Measurements from ENCODE around the gene ZNF653.
"Not testable (repeated sequence)": the region's sequence is repeated elsewhere in the genome, so short reads cannot be mapped to it uniquely, and the experiment has no call there.

ZNF653 gene

DNA sequence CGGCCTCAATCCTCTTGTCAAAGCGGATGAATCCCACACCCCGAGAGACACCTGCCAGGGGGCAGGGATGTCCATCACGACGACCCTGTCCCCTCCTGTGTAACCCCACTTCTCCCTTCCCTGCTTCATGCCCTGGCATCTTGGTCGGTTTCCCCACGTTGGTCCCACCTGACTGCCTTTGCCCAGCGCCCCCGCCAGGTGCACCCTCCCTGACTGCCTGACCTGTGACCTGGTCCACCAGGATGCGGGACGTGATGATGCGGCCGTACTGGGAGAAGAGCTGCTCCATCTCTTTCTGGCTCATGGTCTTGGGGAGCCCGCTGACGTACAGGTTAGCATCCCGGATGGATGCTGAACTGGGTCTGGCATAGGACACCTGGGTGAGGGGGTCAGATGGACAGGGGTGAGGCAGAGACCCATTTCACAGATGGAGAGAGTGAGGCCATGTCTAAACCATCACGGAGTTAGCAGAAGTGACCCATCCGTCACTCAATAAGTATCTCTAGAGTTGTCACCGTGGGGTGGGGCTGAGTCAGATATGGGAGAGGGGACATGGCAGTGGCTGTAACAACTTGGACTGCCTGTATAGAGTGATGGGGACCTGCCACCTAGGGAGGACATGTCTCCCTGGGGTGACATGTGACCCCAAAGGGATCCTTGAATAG lies 47.3 kb downstream of the ZNF653 start:
- no peak overlapping the region for H3K9ac ChIP-seq (ENCODE audit: low read depth, low read length)
- H3K27me3 ChIP-seq (ENCODE audit: control insufficient read depth, insufficient read depth, low read length), result peaks cover 13% of the 10 kb centered on the region
- no peak overlapping the region for H3K4me2 ChIP-seq (ENCODE audit: low read length)
- H3K4me3 ChIP-seq (ENCODE audit: low read length), result no peak overlapping the region
- H3K36me3 ChIP-seq (ENCODE audit: insufficient read depth, low read length), result no peaks in the 10 kb centered on the region
- no peaks in the 10 kb centered on the region for H3K9me3 ChIP-seq (replicated peaks; ENCODE audit: low read length)
- no peaks in the 10 kb centered on the region for H3K4me1 ChIP-seq (ENCODE audit: control insufficient read depth, insufficient read depth, low read length)

DNA sequence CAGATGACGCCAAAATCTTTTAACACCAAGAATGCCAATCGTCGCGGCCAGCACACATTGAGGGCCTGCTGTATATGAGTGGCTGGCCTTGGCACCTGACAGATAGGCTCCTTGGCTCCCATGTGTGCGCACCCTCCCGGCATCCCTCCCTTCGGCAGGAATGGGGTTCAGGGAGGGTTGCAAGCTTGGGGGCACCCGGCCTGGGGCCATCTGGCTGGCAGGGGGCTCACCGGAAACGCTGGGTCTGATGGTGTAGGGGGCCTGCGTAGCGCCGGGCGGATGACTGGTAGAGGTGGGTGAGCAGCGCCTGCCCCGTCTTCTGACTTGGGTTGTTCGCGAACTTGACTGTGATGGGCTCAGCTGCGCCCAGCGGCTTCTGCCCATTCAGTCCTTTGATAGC lies 47.8 kb downstream of the ZNF653 start:
- no peak overlapping the region for H3K4me3 ChIP-seq (ENCODE audit: low read length)
- H3K4me2 ChIP-seq (ENCODE audit: low read length), result no peak overlapping the region
- peaks cover 13% of the 10 kb centered on the region for H3K27me3 ChIP-seq (ENCODE audit: control insufficient read depth, insufficient read depth, low read length)
- H3K9me3 ChIP-seq (replicated peaks; ENCODE audit: low read length), result no peaks in the 10 kb centered on the region
- H3K4me1 ChIP-seq (ENCODE audit: control insufficient read depth, insufficient read depth, low read length), result no peaks in the 10 kb centered on the region
- no peak overlapping the region for H3K9ac ChIP-seq (ENCODE audit: low read depth, low read length)
- H3K36me3 ChIP-seq (ENCODE audit: insufficient read depth, low read length), result no peaks in the 10 kb centered on the region

DNA sequence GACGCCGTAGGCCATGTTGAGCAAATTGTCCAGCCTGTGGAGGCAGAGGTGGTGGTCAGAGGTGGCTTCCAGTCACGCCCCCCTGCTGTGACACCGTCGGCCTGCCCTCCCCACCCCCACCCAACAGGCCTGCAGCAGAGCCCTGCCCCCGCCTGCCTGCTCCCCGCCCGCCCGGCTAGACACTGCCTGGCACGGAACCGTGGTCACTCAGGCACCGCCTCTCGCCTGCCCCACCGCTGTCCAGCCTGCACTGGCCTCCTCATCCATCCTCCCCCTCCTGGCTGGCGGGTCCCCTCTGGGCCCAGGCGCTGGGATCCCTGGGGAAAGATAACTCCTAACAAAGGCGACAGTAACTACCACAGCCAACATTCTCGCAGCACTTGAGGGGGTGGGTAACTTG lies 48.5 kb downstream of the ZNF653 start:
- peaks cover 13% of the 10 kb centered on the region for H3K27me3 ChIP-seq (ENCODE audit: control insufficient read depth, insufficient read depth, low read length)
- H3K9ac ChIP-seq (ENCODE audit: low read depth, low read length), result no peak overlapping the region
- H3K9me3 ChIP-seq (replicated peaks; ENCODE audit: low read length), result no peaks in the 10 kb centered on the region

DNA sequence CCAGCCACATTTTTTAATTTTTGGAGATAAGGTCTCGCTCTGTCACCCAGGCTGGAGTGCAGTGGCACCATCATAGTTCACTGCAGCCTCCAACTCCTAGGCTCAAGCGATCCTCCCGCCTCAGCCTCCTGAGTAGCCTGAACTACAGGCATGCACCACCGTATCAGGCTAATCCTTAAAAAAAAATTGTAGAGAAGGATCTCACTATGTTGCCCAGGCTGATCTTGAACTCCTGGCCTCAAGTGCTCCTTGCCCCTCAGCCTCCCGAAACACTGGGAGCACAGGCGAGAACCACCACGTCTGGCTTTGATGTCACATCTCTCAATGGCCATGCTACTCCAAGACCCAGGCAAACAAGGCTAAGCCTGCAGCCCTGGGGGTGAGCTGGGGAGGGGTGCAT lies 49.0 kb downstream of the ZNF653 start:
- Histone ChIP-seq H3K4me3 (ENCODE audit: low read length) (no peak overlapping the region), H3K4me2 (ENCODE audit: low read length) (no peak overlapping the region), H3K27me3 (ENCODE audit: control insufficient read depth, insufficient read depth, low read length) (peaks cover 13% of the 10 kb centered on the region), H3K9me3 (replicated peaks; ENCODE audit: low read length) (no peaks in the 10 kb centered on the region), H3K36me3 (ENCODE audit: insufficient read depth, low read length) (no peaks in the 10 kb centered on the region), H3K4me1 (ENCODE audit: control insufficient read depth, insufficient read depth, low read length) (no peaks in the 10 kb centered on the region), H3K9ac (ENCODE audit: low read depth, low read length) (no peak overlapping the region)

More for the DNA sequence above, 48.5 kb downstream of the ZNF653 start:
- Histone ChIP-seq H3K4me1 (ENCODE audit: control insufficient read depth, insufficient read depth, low read length) (no peaks in the 10 kb centered on the region), H3K4me3 (ENCODE audit: low read length) (no peak overlapping the region), H3K36me3 (ENCODE audit: insufficient read depth, low read length) (no peaks in the 10 kb centered on the region), H3K4me2 (ENCODE audit: low read length) (no peak overlapping the region)

DNA sequence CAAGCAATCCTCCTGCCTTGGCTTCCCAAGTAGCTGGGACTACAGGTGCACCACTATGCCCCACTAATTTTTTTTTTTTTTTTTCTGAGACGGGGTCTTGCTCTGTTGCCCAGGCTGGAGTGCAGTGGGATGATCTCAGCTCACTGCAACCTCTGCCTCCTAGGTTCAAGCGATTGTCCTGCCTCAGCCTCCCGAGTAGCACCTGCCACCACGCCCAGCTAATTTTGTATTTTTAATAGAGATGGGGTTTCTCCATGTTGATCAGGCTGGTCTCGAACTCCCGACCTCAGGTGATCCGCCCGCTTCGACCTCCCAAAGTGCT lies 50.4 kb downstream of the ZNF653 start:
- peaks cover 13% of the 10 kb centered on the region for H3K27me3 ChIP-seq (ENCODE audit: control insufficient read depth, insufficient read depth, low read length)
- H3K9ac ChIP-seq (ENCODE audit: low read depth, low read length); H3K9me3 ChIP-seq (replicated peaks; ENCODE audit: low read length); H3K36me3 ChIP-seq (ENCODE audit: insufficient read depth, low read length); H3K4me3 ChIP-seq (ENCODE audit: low read length); H3K4me1 ChIP-seq (ENCODE audit: control insufficient read depth, insufficient read depth, low read length); H3K4me2 ChIP-seq (ENCODE audit: low read length): not testable (repeated sequence)

DNA sequence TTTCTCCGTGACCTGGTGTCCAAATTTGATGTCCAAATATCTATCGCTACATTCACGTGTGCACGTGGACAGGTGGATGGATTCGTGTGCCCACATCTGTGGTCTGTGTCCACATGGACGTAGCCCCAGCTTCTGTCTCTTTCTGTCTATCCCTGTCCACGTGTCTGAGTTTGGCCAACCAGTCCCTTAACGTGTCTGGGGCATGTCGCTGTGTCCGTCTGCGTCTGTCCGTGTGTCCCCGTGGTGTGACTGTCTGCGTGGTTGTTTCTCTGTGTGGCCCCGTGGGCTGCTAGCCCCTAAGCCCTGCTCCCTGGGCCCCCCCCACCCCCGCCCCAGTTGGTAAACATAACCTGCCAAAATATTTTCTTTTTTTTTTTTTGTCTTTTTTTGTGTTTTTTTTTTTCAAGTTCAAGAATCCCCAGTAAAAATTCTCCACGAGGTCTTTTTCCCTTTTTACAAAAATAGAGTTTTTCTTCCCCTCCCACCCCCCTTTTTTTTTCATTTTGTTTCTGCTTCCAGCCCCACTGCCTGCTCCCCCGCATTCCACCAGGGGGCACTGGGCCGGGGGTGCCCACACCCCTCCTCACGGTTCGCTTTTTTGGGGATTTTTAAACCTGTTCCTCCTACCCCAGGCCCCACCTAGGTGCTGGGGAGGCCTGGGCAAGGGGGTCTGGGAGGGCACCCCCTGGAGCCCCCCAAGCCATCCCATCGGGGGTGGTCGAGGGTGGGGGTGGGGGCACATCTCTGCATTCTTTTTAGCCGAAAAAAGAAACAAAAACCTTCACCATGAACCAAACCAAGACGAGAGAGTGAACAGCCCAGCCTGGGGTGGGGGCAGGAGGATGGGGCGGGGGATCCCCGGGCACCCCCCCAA lies 51.9 kb downstream of the ZNF653 start:
- no peaks in the 10 kb centered on the region for H3K4me1 ChIP-seq (ENCODE audit: control insufficient read depth, insufficient read depth, low read length)
- H3K36me3 ChIP-seq (ENCODE audit: insufficient read depth, low read length), result peaks cover 10% of the 10 kb centered on the region
- no peak overlapping the region for H3K9ac ChIP-seq (ENCODE audit: low read depth, low read length)
- H3K27me3 ChIP-seq (ENCODE audit: control insufficient read depth, insufficient read depth, low read length), result peaks cover 12% of the 10 kb centered on the region
- H3K4me3 ChIP-seq (ENCODE audit: low read length), result no peak overlapping the region
- H3K4me2 ChIP-seq (ENCODE audit: low read length), result no peak overlapping the region
- H3K9me3 ChIP-seq (replicated peaks; ENCODE audit: low read length), result no peaks in the 10 kb centered on the region

DNA sequence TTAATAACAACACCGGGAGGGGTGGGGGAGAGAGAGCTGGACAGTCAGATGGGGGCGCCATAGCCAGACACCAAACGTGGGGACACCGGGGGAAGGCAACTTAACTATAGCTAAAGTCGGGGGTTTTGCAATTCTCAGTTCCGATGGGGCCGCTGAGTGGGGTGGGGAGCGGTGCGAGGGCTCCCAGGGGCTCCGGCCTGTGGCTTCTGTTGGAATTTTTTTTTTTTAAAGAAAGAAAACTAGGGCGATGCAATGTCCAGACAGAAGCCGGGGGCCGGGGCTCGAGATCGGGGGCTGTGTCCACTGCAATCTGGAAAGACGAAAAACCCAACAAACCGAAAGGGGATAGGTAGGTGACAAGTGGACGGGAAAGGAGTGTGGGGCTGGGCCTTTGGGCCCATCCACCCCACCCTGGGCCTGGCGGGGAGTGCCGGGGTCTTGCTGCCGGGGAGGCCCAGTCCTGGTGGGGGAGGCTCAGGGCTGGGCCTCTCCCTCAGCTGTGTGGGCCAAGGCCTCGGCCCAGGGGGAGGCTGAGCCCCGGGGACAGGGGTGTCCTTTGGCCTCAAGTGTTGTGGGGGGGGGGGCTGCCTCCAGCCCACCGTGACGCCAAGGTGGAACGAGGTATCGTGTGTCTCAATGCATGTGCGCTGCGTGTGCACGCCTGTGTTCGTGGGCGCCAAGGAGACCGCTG lies 52.9 kb downstream of the ZNF653 start:
- no peak overlapping the region for H3K4me3 ChIP-seq (ENCODE audit: low read length)
- no peaks in the 10 kb centered on the region for H3K9me3 ChIP-seq (replicated peaks; ENCODE audit: low read length)
- H3K27me3 ChIP-seq (ENCODE audit: control insufficient read depth, insufficient read depth, low read length), result peaks cover 4% of the 10 kb centered on the region
- no peaks in the 10 kb centered on the region for H3K4me1 ChIP-seq (ENCODE audit: control insufficient read depth, insufficient read depth, low read length)
- peaks cover 15% of the 10 kb centered on the region for H3K36me3 ChIP-seq (ENCODE audit: insufficient read depth, low read length)
- H3K4me2 ChIP-seq (ENCODE audit: low read length), result no peak overlapping the region
- H3K9ac ChIP-seq (ENCODE audit: low read depth, low read length), result no peak overlapping the region

DNA sequence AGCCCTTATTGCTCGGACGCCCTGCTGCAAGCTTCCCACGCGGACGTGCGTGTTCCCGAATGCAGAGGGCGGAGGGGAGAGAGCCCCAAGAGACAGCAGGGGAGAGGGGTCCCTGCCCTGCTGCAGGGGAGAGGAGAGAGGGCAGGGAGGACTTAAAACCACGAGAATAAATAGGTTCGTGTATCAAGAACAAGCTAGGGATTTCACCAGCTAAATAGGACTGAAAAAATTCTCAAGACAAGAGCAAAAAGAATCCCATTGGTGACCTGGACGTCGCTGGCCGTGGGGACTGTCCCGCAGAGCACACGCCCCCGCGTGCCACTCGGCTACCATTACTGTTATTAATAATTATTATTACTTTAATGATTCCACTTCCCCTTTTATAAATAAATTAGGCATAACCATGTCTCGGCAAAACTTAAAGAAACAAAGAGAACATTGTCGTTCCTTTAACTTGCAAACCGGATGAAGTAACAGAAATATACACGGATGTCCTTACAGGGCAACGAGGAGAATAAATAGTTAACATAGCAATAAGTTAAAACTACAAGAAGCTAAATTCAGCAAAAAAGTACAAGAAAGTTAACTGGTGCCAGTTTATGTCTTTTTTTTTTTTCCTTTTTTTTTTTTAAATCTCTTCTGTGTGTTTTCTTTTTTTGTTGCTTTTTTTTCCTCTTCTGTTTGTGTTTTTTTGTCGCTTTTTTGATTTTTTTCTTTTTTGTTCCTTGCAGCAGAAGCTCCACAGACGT lies 53.6 kb downstream of the ZNF653 start:
- peaks cover 22% of the 10 kb centered on the region for H3K36me3 ChIP-seq (ENCODE audit: insufficient read depth, low read length)
- no peak overlapping the region for H3K4me3 ChIP-seq (ENCODE audit: low read length)
- no peak overlapping the region for H3K9ac ChIP-seq (ENCODE audit: low read depth, low read length)
- H3K4me1 ChIP-seq (ENCODE audit: control insufficient read depth, insufficient read depth, low read length), result no peaks in the 10 kb centered on the region
- H3K9me3 ChIP-seq (replicated peaks; ENCODE audit: low read length), result no peaks in the 10 kb centered on the region
- H3K4me2 ChIP-seq (ENCODE audit: low read length), result no peak overlapping the region
- H3K27me3 ChIP-seq (ENCODE audit: control insufficient read depth, insufficient read depth, low read length), result no peaks in the 10 kb centered on the region

DNA sequence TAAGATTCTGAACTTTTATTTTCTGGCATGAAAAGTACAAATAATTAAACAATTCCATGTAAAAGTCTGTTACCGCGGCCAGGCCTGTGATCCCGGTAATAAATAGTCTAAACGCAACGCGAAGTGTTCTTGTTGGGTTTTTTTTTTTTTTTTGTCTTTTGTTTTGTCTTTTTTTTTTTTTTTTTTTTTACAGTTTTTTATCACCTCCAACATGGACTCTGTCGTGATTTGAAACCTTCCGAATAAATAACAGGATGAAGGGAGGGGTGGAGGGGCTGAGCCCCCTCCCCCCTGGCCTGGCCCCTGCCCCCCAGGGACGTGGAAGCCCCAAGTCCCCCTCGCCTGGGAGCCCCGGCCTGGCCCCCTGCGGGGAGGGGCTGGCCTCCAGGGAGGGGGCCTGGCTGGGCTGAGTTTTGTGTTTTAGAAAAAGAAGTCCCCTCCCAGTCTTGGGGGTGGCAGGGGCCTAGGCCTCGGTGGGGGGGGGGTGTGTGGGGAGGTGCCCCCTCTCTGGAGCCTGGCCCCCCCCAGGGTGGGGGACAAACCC lies 54.2 kb downstream of the ZNF653 start:
- Histone ChIP-seq H3K36me3 (ENCODE audit: insufficient read depth, low read length) (peaks cover 24% of the 10 kb centered on the region), H3K4me2 (ENCODE audit: low read length) (no peak overlapping the region)

DNA sequence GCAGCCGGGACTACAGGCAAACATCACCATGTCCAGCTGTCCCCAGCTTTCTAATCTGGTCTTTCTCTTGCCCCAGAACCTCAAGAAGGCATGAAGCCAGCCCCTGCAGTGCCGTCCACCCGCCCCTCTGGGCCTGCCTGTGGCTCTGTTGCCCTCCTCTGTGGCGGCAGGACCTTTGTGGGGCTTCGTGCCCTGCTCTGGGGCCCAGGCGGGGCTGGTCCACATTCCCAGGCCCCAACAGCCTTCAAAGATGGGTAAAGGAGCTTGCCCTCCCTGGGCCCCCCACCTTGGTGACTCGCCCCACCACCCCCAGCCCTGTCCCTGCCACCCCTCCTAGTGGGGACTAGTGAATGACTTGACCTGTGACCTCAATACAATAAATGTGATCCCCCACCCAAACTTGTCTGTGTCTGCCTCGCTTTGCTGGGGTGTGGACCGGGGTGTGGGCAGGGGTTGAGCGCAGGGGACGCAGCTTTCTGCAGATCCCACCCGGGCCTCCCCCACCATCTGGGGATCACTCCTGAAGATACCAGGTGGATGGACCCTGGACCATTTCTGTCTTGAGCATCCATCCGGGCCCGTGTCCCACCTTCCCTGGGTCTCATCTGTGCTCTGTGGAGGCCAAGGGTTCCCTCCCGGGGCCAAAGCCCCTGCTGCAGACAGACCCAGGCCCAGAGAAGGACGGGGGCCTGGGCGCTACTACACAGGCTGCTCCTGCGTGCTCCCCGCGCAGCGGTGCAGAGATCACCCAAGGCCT lies 54.9 kb downstream of the ZNF653 start:
- peaks cover 24% of the 10 kb centered on the region for H3K36me3 ChIP-seq (ENCODE audit: insufficient read depth, low read length)
- no peak overlapping the region for H3K4me2 ChIP-seq (ENCODE audit: low read length)
- no peak overlapping the region for H3K4me3 ChIP-seq (ENCODE audit: low read length)
- H3K27me3 ChIP-seq (ENCODE audit: control insufficient read depth, insufficient read depth, low read length), result no peaks in the 10 kb centered on the region
- H3K9ac ChIP-seq (ENCODE audit: low read depth, low read length), result no peak overlapping the region
- H3K9me3 ChIP-seq (replicated peaks; ENCODE audit: low read length), result no peaks in the 10 kb centered on the region
- no peaks in the 10 kb centered on the region for H3K4me1 ChIP-seq (ENCODE audit: control insufficient read depth, insufficient read depth, low read length)

More for the DNA sequence above, 54.2 kb downstream of the ZNF653 start:
- H3K4me1 ChIP-seq (ENCODE audit: control insufficient read depth, insufficient read depth, low read length), result no peaks in the 10 kb centered on the region
- H3K27me3 ChIP-seq (ENCODE audit: control insufficient read depth, insufficient read depth, low read length), result no peaks in the 10 kb centered on the region
- no peaks in the 10 kb centered on the region for H3K9me3 ChIP-seq (replicated peaks; ENCODE audit: low read length)
- no peak overlapping the region for H3K4me3 ChIP-seq (ENCODE audit: low read length)
- no peak overlapping the region for H3K9ac ChIP-seq (ENCODE audit: low read depth, low read length)
